Esophagus squamous epithelium (tissue), 4 donors: ENCODE measurements around the gene ITGAL.

Source experiments
- POLR2A ChIP-seq, 4 donors: fragments of 450-650 bp; IDR thresholded peaks; one replicate each; pipeline ENCODE4 v1.6.1; 2017; ENCODE audit warnings: antibody characterized with exemption in 4 of 4, mild to moderate bottlenecking in 4 of 4, moderate library complexity in 3 of 4
- TF ChIP-seq, protein P1 (sequence below), 6 experiments: fragments of 450-650 bp in 4 of 6; fragments of 200-600 bp in 2 of 6; sonication (generic) in 2 of 6; IDR thresholded peaks; one replicate each; pipeline ENCODE4 v1.5.1; 2016 to 2019; ENCODE audit warnings: antibody characterized with exemption in 6 of 6, mild to moderate bottlenecking in 4 of 6, moderate library complexity in 4 of 6

DNA sequence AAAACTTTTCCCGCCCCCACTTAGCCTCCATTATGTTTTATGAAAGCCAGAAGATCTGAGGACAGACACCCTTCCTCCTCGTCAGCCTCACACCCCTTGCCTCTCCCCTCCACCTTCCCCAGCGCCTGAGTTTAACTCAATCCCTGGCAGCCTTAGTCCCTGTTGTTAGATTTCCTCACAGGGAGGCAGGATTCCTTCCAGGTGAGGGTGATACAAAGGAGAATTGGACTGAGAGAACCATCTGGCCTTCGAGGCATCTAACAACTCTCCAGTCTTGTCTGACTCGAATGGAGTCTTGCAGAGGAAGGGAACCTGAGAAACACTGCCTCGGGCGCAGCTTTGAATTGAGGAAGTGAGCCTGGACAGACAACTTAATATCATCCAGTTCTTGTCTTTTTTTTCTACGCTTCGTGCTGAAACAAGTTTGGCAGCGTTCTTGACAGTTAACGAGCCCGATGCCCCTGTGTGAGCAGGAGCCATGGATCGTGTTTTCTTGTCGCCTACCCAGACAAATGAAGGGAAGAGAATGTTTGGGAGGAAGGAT lies 55.2 kb downstream of the ITGAL start:
- no peak for TF ChIP-seq POLR2A (IDR thresholded peaks at IDR 0.05)
- TF ChIP-seq, protein P1, sequence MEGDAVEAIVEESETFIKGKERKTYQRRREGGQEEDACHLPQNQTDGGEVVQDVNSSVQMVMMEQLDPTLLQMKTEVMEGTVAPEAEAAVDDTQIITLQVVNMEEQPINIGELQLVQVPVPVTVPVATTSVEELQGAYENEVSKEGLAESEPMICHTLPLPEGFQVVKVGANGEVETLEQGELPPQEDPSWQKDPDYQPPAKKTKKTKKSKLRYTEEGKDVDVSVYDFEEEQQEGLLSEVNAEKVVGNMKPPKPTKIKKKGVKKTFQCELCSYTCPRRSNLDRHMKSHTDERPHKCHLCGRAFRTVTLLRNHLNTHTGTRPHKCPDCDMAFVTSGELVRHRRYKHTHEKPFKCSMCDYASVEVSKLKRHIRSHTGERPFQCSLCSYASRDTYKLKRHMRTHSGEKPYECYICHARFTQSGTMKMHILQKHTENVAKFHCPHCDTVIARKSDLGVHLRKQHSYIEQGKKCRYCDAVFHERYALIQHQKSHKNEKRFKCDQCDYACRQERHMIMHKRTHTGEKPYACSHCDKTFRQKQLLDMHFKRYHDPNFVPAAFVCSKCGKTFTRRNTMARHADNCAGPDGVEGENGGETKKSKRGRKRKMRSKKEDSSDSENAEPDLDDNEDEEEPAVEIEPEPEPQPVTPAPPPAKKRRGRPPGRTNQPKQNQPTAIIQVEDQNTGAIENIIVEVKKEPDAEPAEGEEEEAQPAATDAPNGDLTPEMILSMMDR (IDR thresholded peaks at IDR 0.05): peak in 1 of 6 experiments; percentile 3
